Glutamatergic neuron (in vitro differentiated cells): ENCODE measurements around the gene LSM4. TPM values are rescaled to one million over a fixed set of nuclear protein-coding genes. Genes with fewer than 3 reads are reported as not detected.

Experiments
- DNase-seq: peaks from one replicate; pipeline ENCODE4 v3.0.0; 2022
- H3K27ac Mint-ChIP-seq: one replicate; pipeline ENCODE4 v1.8.0; 2020; ENCODE audit warnings: mild to moderate bottlenecking, mixed read lengths, inconsistent platforms; ENCODE audit not compliant: unreplicated experiment
- H3K27me3 Mint-ChIP-seq: one replicate; pipeline ENCODE4 v1.8.0; 2020; ENCODE audit warnings: mild to moderate bottlenecking, moderate library complexity, mixed read lengths, inconsistent platforms; ENCODE audit not compliant: unreplicated experiment
- H3K36me3 Mint-ChIP-seq: one replicate; pipeline ENCODE4 v1.8.0; 2020; ENCODE audit warnings: mild to moderate bottlenecking, mixed read lengths, inconsistent platforms; ENCODE audit not compliant: unreplicated experiment
- H3K4me1 Mint-ChIP-seq: one replicate; pipeline ENCODE4 v1.8.0; 2020; ENCODE audit warnings: mild to moderate bottlenecking, low read depth, mixed read lengths, inconsistent platforms; ENCODE audit not compliant: unreplicated experiment
- H3K4me3 Mint-ChIP-seq: one replicate; pipeline ENCODE4 v1.8.0; 2020; ENCODE audit warnings: mild to moderate bottlenecking, mixed read lengths, inconsistent platforms; ENCODE audit not compliant: unreplicated experiment
- H3K9me3 Mint-ChIP-seq: one replicate; pipeline ENCODE4 v1.8.0; 2020; ENCODE audit warnings: mild to moderate bottlenecking, moderate library complexity, mixed read lengths, inconsistent platforms; ENCODE audit not compliant: unreplicated experiment
- total RNA-seq: library from RNA; stranded (reverse); fragmentation: NEBNext Ultra II Directional; extraction: Animal tissue kit (Norgen Biotek cat#: 25700); gene quantifications from one replicate; pipeline ENCODE4 v1.2.1, GENCODE V29; 2021; ENCODE audit not compliant: unreplicated experiment
- TF ChIP-seq, protein P1 (sequence below): fragments of 200-600 bp; sonication (generic); IDR thresholded peaks from one replicate; pipeline ENCODE4 v1.5.0; 2021; ENCODE audit not compliant: partially characterized antibody, unreplicated experiment

Gene LSM4
- total RNA-seq, 1 donor from 2014 or later: 137 TPM

DNA sequence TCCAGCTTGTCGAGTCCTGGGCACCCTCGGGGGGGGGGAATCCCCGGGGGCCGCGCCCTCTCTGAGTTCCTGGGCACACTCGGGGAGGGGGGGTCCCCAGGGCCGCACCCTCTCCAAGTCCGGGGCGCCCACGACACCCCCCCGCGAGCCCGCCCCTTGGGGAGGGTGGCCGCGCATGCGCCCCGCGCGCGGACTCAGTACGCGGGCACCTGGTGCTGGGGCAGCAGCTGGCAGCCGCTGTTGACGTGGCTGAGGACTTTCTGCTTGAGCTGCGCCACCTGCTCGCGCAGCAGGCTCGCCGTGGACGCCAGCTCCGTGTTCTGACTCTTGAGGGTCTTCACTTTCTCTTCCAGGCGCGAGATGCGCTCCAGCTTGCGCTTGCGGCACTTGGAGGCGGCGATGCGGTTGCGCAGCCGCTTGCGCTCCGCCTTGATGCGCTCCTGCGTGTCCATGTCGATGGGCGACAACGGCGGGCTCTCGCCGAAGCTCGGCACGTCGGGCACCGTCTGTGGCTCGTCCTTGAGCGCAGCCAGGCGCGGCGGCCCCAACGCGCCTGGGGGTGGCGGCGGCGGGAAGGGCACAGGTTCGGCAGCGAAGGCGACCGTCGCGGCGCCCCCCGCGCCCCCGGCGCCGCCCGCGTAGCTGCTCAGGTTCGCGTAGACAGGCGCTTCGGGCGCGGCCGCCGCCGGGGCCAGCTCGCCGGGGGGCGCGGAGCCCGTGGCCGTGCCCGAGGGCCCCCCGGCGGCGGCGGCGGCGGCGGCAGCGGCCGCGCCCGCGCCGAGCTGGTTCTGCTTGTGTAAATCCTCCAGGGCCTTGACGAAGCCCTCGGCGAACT lies 42.4 kb downstream of the LSM4 start:
- H3K9me3 Mint-ChIP-seq: peaks cover 21% of the 10 kb centered on the region
- peak overlapping the region; percentile 92 for H3K4me3 Mint-ChIP-seq
- H3K4me1 Mint-ChIP-seq: peaks cover 10% of the 10 kb centered on the region
- TF ChIP-seq, protein P1, sequence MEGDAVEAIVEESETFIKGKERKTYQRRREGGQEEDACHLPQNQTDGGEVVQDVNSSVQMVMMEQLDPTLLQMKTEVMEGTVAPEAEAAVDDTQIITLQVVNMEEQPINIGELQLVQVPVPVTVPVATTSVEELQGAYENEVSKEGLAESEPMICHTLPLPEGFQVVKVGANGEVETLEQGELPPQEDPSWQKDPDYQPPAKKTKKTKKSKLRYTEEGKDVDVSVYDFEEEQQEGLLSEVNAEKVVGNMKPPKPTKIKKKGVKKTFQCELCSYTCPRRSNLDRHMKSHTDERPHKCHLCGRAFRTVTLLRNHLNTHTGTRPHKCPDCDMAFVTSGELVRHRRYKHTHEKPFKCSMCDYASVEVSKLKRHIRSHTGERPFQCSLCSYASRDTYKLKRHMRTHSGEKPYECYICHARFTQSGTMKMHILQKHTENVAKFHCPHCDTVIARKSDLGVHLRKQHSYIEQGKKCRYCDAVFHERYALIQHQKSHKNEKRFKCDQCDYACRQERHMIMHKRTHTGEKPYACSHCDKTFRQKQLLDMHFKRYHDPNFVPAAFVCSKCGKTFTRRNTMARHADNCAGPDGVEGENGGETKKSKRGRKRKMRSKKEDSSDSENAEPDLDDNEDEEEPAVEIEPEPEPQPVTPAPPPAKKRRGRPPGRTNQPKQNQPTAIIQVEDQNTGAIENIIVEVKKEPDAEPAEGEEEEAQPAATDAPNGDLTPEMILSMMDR: no peak
- peak overlapping the region; percentile 98 for H3K27ac Mint-ChIP-seq
- peaks cover 24% of the 10 kb centered on the region for H3K27me3 Mint-ChIP-seq
- DNase-seq: peak; percentile 82
- H3K36me3 Mint-ChIP-seq: peaks cover 8% of the 10 kb centered on the region

DNA sequence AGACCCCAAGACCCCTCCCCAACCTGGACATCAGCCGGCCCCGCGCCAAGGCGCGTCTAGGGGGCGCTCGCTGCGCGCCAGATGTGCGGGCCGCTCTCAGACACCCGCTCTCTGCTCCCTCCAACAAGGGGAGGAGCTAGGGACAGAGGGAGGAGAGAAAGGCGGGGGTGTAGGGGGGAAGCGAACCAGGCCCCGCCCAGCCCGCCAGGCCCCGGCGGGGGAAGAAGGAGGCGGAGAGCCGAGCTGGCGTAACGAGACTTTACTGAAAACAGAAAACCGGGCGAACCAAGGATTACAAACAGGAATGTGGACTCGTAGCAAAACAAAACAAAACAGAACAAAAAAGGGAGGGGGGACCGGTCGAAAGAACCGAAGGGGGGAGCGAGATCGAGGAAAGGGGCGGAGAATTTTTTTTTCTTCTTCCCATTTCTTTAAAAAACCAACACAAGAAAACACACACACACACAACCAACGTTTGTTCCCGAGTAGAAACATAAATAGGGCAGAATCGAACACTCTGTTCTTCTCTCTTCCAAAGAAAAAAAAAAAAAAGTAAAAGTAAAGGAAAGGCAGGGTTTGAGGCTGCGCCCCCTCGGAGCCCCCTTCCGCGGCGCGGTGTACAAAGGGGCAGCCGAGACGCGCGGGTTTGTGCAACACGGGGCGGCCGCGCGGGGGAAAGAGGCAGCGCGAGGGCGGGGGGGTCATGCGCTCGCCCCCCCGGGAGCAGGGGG lies 43.2 kb downstream of the LSM4 start:
- peaks cover 8% of the 10 kb centered on the region for H3K36me3 Mint-ChIP-seq

DNA sequence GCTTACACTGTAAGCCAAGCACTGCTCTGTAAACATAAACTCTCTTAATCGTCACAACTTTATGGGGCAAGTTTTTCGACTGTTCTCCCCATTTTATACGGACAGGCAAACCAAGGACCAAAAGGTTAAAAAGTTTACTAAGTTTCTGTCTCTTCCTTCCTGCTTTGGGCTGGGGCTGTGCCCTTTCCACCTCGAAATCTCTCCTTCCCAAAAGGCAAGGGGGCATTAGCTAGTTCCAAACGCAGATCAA lies 43.7 kb downstream of the LSM4 start:
- peaks cover 21% of the 10 kb centered on the region for H3K9me3 Mint-ChIP-seq
- peaks cover 24% of the 10 kb centered on the region for H3K27me3 Mint-ChIP-seq
- no peak for DNase-seq
- H3K4me1 Mint-ChIP-seq: peaks cover 10% of the 10 kb centered on the region
- TF ChIP-seq, protein P1: no peak
- H3K4me3 Mint-ChIP-seq: peak overlapping the region; percentile 94
- H3K27ac Mint-ChIP-seq: peak overlapping the region; percentile 99
- H3K36me3 Mint-ChIP-seq: peaks cover 8% of the 10 kb centered on the region

More for the DNA sequence above, 43.2 kb downstream of the LSM4 start:
- Mint-ChIP-seq H3K27ac (peak overlapping the region; percentile 99), H3K9me3 (peaks cover 21% of the 10 kb centered on the region), H3K4me1 (peaks cover 10% of the 10 kb centered on the region), H3K27me3 (peaks cover 24% of the 10 kb centered on the region), H3K4me3 (peak overlapping the region; percentile 94)
- peak; percentile 91 for DNase-seq
- TF ChIP-seq, protein P1: peak; percentile 78

DNA sequence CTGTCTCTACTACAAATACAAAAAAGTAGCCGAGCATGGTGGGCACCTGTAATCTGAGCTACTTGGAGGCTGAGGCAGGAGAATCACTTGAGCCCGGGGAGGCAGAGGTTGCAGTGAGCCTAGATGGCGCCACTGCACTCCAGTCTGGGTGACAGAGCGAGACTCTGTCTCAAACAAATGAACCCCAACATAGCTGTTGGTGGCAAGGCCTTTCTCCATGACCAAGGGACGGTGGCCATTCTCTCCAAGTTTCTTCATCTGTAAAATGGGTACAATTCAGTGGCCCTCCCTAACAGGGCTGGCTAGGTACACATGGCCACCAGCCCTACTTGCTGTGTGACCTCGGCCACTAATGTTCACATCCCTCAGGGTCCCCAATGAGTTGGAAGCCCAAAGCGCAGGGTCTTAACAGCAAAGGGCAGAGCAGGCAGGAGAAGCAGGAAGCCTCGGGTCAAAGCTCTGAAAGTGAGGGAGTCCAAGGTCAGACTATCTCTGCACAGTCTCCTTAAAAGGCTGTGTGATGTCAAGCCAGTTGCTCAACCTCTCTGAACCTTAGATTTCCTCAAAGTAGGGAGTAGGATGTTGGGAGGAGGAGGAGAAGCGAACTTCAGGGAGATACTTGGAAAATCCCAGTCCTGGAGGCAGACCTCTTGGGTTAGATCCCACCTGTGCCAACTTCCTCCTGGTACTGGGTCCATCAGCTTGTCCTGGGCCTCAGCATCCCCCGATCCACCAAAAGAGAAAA lies 44.2 kb downstream of the LSM4 start:
- Mint-ChIP-seq H3K4me3 (peak overlapping the region; percentile 94), H3K4me1 (peaks cover 10% of the 10 kb centered on the region), H3K27ac (peak overlapping the region; percentile 99), H3K36me3 (peaks cover 8% of the 10 kb centered on the region), H3K27me3 (peaks cover 24% of the 10 kb centered on the region), H3K9me3 (peaks cover 23% of the 10 kb centered on the region)
- DNase-seq: no peak
- TF ChIP-seq, protein P1: no peak
